OCI-LY7 (cell line): Measurements from ENCODE around the gene BRD7. TPM values are rescaled to one million over a fixed set of nuclear protein-coding genes. Genes with fewer than 3 reads are reported as not detected.
A peak's percentile ranks its signal among the peaks of the same experiment; 100 is the strongest.

ENCODE experiments used
- BruUV-seq: library from RNA; stranded (reverse); fragments of 400-500 nt; replicated peaks from 2 replicates; lab custom pipeline; 2021; lab: Mats Ljungman, UMichigan
- CTCF ChIA-PET: fragments of 300-600 bp; sonication (Branson Sonifier 250); formaldehyde crosslinking; loops from one replicate; lab custom pipeline; 2022; ENCODE audit warnings: antibody characterized with exemption; ENCODE audit not compliant: unreplicated experiment; lab: Charles Lee
- POLR2A ChIA-PET: fragments of 300-600 bp; sonication (Branson Sonifier 250); formaldehyde crosslinking; loops from one replicate; lab custom pipeline; 2022; ENCODE audit warnings: antibody characterized with exemption; lab: Charles Lee
- DNase-seq: peaks from one replicate; pipeline ENCODE4 v3.0.0-alpha.2; 2015; ENCODE audit warnings: low spot score
- H2AFZ ChIP-seq: fragments of 200-600 bp; sonication (generic), shearing (Covaris generic); 2 replicates; pipeline ENCODE4 v1.6.1; 2014; ENCODE audit warnings: mild to moderate bottlenecking, antibody characterized with exemption, low read length, moderate library complexity
- H3K27ac ChIP-seq: fragments of 200-600 bp; sonication (generic); 2 replicates; pipeline ENCODE4 v1.5.1; 2014; ENCODE audit warnings: mixed run types, low read depth, mild to moderate bottlenecking, moderate library complexity, low read length, inconsistent platforms; ENCODE audit not compliant: poor library complexity, severe bottlenecking
- H3K36me3 ChIP-seq: fragments of 200-600 bp; sonication (generic); 2 replicates; pipeline ENCODE4 v1.6.1; 2014; ENCODE audit warnings: mild to moderate bottlenecking, antibody characterized with exemption, low read length, moderate library complexity, mixed read lengths; ENCODE audit not compliant: insufficient read depth
- H3K4me1 ChIP-seq: fragments of 200-600 bp; sonication (generic); 2 replicates; pipeline ENCODE4 v1.5.1; 2014; ENCODE audit warnings: mild to moderate bottlenecking, low read length; ENCODE audit not compliant: insufficient read depth, poor library complexity, severe bottlenecking
- H3K4me2 ChIP-seq: fragments of 200-600 bp; sonication (generic); 2 replicates; pipeline ENCODE4 v1.6.1; 2014; ENCODE audit warnings: mild to moderate bottlenecking, low read length
- H3K4me3 ChIP-seq: fragments of 200-600 bp; sonication (generic); 2 replicates; pipeline ENCODE4 v1.5.1; 2014; ENCODE audit warnings: mild to moderate bottlenecking, low read depth, low read length; ENCODE audit not compliant: poor library complexity, severe bottlenecking
- H3K79me2 ChIP-seq: fragments of 200-600 bp; sonication (generic); 2 replicates; pipeline ENCODE4 v1.6.1; 2016; ENCODE audit warnings: low read depth, mild to moderate bottlenecking, low read length, moderate library complexity, mixed read lengths; ENCODE audit not compliant: insufficient read depth
- H3K9me2 ChIP-seq: fragments of 200-600 bp; sonication (generic); 2 replicates; pipeline ENCODE4 v1.6.1; 2016; ENCODE audit warnings: mild to moderate bottlenecking, low read length, mixed read lengths; ENCODE audit not compliant: insufficient read depth
- H3K9me3 ChIP-seq: fragments of 200-600 bp; sonication (generic); 2 replicates; pipeline ENCODE4 v1.6.1; 2014; ENCODE audit warnings: mild to moderate bottlenecking, mixed run types, low read length, mixed read lengths
- H4K20me1 ChIP-seq: fragments of 200-600 bp; sonication (generic); 2 replicates; pipeline ENCODE4 v1.6.1; 2014; ENCODE audit warnings: mild to moderate bottlenecking, antibody characterized with exemption, low read length, moderate library complexity, mixed read lengths; ENCODE audit not compliant: insufficient read depth
- EZH2phosphoT487 ChIP-seq: fragments of 200-600 bp; sonication (generic); IDR thresholded peaks from 2 replicates; pipeline ENCODE4 v1.6.1; 2018; ENCODE audit warnings: low read depth, borderline replicate concordance, mild to moderate bottlenecking, mixed run types, antibody characterized with exemption, low read length, moderate library complexity, mixed read lengths
- intact Hi-C: fragments of 100-400 bp; cut with micrococcal nuclease; formaldehyde crosslinking; loops from one replicate; pipeline ENCODE4 v1.10.0; 2022; ENCODE audit not compliant: unreplicated experiment
- total RNA-seq, 2 experiments: library from RNA; depleted of rRNA in 1 of 2; stranded (reverse); fragments of >200 nt in 1 of 2; shearing (Covaris generic) in 1 of 2; gene quantifications; 2 replicates each; pipeline ENCODE4 v1.2.3, GENCODE V29; 2014 to 2022
- TF ChIP-seq, protein P1 (sequence below): fragments of 200-600 bp; sonication (generic); conservative IDR thresholded peaks from 2 replicates; pipeline ENCODE4 v1.5.1; 2014; ENCODE audit warnings: mild to moderate bottlenecking, antibody characterized with exemption, low read length, moderate library complexity, mixed read lengths

Gene BRD7
- total RNA-seq, 2 experiments from 2014 or later, result 78.5 to 105 TPM

DNA sequence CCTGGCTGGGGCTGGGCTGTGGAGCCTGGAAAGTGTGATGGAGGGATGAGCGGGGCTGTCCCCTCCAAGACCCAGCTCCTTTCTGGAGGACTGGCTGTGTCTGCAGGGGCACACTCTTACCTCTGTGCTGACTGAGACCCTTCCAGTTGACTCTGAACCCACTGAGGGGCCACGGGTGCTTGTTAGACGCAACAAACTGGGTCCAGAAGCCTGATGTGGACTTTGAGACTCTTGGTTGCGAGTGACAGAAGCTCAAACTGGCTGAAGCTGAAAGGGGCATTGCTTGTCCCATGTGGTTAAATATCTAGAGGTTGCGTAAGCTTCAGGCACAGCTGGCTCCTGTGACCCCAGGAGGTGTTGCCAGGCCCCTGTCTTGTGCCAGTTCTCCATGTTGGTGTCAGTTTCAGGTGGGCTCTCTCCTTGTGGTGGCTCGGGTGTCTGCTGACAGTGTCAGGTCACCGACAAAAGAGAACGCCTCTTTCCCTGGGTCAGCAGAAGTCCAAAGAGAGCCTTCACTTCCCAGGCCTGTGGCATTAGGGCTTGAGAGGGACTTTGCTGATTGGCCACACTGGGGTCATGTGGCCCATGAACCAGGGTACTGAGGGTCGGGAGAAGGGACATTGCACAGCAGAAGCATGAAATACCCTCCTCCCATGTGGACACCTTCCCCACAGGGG is 85.7 kb downstream of the BRD7 start:
- H4K20me1 ChIP-seq, result no peaks in the 10 kb centered on the region
- H3K36me3 ChIP-seq, result peaks cover 32% of the 10 kb centered on the region
- H3K4me3 ChIP-seq, result no peak overlapping the region
- peak overlapping the region; percentile 87 for H3K4me2 ChIP-seq
- no peaks in the 10 kb centered on the region for H3K9me2 ChIP-seq
- BruUV-seq, result no TSS peak
- no peak for DNase-seq
- H3K4me1 ChIP-seq, result peaks cover 71% of the 10 kb centered on the region
- H3K79me2 ChIP-seq, result peaks cover 69% of the 10 kb centered on the region
- ChIA-PET CTCF (interaction anchor here (1.4 to 1.8 kb wide), 2 partner anchors 10 to 18 kb away, joined by 4 read pairs; no protein-coding TSS in a partner anchor), POLR2A (interaction anchor here (0.8 to 2.3 kb wide), 5 partner anchors 10 to 43 kb away, joined by 3 to 12 read pairs (median 4); partner anchors contain the start of gene ADCY7)
- intact Hi-C loops, result loop anchor here (1.0 kb wide), 1 partner anchor 18 kb away; no protein-coding TSS in a partner anchor
- no peaks in the 10 kb centered on the region for H3K9me3 ChIP-seq
- H3K27ac ChIP-seq, result peak overlapping the region; percentile 85
- TF ChIP-seq, protein P1, sequence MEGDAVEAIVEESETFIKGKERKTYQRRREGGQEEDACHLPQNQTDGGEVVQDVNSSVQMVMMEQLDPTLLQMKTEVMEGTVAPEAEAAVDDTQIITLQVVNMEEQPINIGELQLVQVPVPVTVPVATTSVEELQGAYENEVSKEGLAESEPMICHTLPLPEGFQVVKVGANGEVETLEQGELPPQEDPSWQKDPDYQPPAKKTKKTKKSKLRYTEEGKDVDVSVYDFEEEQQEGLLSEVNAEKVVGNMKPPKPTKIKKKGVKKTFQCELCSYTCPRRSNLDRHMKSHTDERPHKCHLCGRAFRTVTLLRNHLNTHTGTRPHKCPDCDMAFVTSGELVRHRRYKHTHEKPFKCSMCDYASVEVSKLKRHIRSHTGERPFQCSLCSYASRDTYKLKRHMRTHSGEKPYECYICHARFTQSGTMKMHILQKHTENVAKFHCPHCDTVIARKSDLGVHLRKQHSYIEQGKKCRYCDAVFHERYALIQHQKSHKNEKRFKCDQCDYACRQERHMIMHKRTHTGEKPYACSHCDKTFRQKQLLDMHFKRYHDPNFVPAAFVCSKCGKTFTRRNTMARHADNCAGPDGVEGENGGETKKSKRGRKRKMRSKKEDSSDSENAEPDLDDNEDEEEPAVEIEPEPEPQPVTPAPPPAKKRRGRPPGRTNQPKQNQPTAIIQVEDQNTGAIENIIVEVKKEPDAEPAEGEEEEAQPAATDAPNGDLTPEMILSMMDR, result no peak
- TF ChIP-seq EZH2phosphoT487, result no peak
- no peak overlapping the region for H2AFZ ChIP-seq

DNA sequence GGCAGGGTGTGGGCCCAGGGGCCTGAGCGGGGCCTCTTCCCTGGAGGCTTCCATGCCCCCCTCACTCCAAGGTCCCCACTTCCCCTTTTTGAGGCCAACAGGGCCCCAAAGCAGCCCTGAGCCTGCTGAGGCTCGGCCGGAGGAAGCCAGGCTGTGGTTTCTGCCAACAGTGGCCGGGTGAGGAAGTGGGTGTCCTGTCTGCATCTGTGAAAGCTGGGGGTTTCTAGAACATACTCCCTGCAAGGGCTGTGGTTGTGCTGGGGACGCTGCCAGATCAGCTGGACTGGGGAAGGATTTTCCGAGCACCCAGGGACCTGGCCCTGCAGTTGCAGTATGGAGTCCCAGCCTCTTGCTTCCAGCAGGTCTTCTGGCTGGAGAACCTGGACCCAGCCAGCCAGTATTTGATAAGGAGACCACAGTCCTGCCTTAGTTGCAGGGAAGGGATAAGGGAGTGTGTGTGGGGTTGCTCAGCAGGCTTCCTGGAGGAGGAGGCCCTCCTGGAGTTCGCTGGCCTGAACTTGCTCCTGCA is 86.7 kb downstream of the BRD7 start:
- no TSS peak for BruUV-seq
- peaks cover 78% of the 10 kb centered on the region for H3K79me2 ChIP-seq
- ChIA-PET CTCF (interaction anchor here (0.8 to 1.8 kb wide), 3 partner anchors 9 to 17 kb away, joined by 4 read pairs; no protein-coding TSS in a partner anchor), POLR2A (interaction anchor here (0.6 to 2.3 kb wide), 6 partner anchors 9 to 85 kb away, joined by 3 to 12 read pairs (median 5); partner anchors contain the start of gene ADCY7)
- intact Hi-C loops, result loop anchor here (1.0 kb wide), 1 partner anchor 17 kb away; no protein-coding TSS in a partner anchor
- TF ChIP-seq, protein P1, result no peak
- TF ChIP-seq EZH2phosphoT487, result no peak
- H3K36me3 ChIP-seq, result peaks cover 31% of the 10 kb centered on the region
- peak overlapping the region; percentile 85 for H3K27ac ChIP-seq
- H2AFZ ChIP-seq, result 0 out of 2 replicates have a peak overlapping the region, but pooled peaks have one; percentile 1
- no peaks in the 10 kb centered on the region; the same call in 1 of the 2 replicates for H3K9me3 ChIP-seq
- no peaks in the 10 kb centered on the region for H3K9me2 ChIP-seq
- peak overlapping the region; percentile 87 for H3K4me2 ChIP-seq
- H3K4me3 ChIP-seq, result peak overlapping the region; percentile 55
- peak; percentile 93 for DNase-seq
- peaks cover 72% of the 10 kb centered on the region for H3K4me1 ChIP-seq
- peaks cover 2% of the 10 kb centered on the region; the same call in 1 of the 2 replicates for H4K20me1 ChIP-seq
